ENCODE results near the gene ZEB1. TPM values are rescaled to one million over a fixed set of nuclear protein-coding genes. Genes with fewer than 3 reads are reported as not detected.

ZEB1 gene
- total and polyA plus RNA-seq, 2 of the 13 experiments (the other 11 are each of a cell fraction or from before 2014, with no cell fraction given) = 9.6 to 18.0 TPM

- H3K27ac ChIP-seq (ENCODE audit: extremely low read length, insufficient read depth, low read length) = no peak overlapping the region
- DNase-seq (ENCODE audit: low spot score) (no peak), FAIRE-seq (no peak), ATAC-seq (no peak)
- CTCF ChIA-PET (ENCODE audit: low intra/inter-chr PET ratio, low total read pairs) = no interaction called here
- peaks cover 11% of the 10 kb centered on the region for H3K79me2 ChIP-seq (ENCODE audit: insufficient read depth, low read length)
- H3K36me3 ChIP-seq (replicated peaks in 1 of 2; ENCODE audit: control insufficient read depth in 1 of 2, insufficient read depth in 2 of 2, low read length in 2 of 2) = no peaks in the 10 kb centered on the region
- 98% methylated on average over 2 of the region's 2 CpGs for WGBS (ENCODE audit: low lambda C conversion rate)
- intact Hi-C loops (cut with micrococcal nuclease; ENCODE audit: unreplicated experiment) (no loop called here), in situ Hi-C loops (cut with HindIII; ENCODE audit: extremely low pct_ligation_motif_present, low pct_unique_long_range_greater_than_20kb) (no loop called here)
- no peak overlapping the region for H3K4me3 ChIP-seq (replicated peaks in 1 of 3; ENCODE audit: insufficient read depth in 1 of 3, low read depth in 2 of 3, low read length in 3 of 3)
- TF ChIP-seq ISX (CRISPR knock-in tag; conservative IDR thresholded peaks at IDR 0.05) = no peak
- TF ChIP-seq EED (CRISPR knock-in tag; IDR thresholded peaks at IDR 0.05) = no peak
- TF ChIP-seq, protein P1, sequence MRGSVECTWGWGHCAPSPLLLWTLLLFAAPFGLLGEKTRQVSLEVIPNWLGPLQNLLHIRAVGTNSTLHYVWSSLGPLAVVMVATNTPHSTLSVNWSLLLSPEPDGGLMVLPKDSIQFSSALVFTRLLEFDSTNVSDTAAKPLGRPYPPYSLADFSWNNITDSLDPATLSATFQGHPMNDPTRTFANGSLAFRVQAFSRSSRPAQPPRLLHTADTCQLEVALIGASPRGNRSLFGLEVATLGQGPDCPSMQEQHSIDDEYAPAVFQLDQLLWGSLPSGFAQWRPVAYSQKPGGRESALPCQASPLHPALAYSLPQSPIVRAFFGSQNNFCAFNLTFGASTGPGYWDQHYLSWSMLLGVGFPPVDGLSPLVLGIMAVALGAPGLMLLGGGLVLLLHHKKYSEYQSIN (CRISPR knock-in tag; IDR thresholded peaks at IDR 0.05; ENCODE audit: borderline replicate concordance) = no peak
- TF ChIP-seq ZNF180 (CRISPR knock-in tag; IDR thresholded peaks at IDR 0.05; ENCODE audit: borderline replicate concordance, low read depth) = no peak
- TF ChIP-seq, protein P2, sequence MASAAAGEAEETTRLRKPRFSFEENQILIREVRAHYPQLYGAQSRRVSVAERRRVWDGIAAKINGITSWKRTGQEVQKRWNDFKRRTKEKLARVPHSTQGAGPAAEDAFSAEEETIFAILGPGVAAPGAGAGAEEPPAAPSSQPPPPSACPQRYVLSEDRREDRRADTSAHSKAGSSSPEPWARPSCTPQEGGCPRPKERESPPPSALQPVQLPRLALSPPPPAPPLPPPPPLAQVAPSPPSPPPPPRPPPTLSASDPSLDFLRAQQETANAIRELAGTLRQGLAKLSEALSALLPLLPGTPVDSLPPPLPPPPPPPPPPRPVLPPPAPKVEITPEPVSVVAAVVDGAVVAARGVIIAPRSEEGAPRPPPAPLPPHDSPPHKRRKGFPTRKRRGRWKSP (CRISPR knock-in tag; IDR thresholded peaks at IDR 0.05) = no peak
- TF ChIP-seq ZSCAN9 (CRISPR knock-in tag; IDR thresholded peaks at IDR 0.05; ENCODE audit: borderline replicate concordance) = no peak
- TF ChIP-seq NCOR1 (IDR thresholded peaks at IDR 0.05; ENCODE audit: borderline replicate concordance, low read length) = no peak
- no peak for TF ChIP-seq CCDC6 (CRISPR knock-in tag; IDR thresholded peaks at IDR 0.05)
- TF ChIP-seq PHF21A (CRISPR knock-in tag; IDR thresholded peaks at IDR 0.05) = no peak
- TF ChIP-seq HDAC1 (CRISPR knock-in tag; IDR thresholded peaks at IDR 0.05) = no peak
- TF ChIP-seq, protein P3, sequence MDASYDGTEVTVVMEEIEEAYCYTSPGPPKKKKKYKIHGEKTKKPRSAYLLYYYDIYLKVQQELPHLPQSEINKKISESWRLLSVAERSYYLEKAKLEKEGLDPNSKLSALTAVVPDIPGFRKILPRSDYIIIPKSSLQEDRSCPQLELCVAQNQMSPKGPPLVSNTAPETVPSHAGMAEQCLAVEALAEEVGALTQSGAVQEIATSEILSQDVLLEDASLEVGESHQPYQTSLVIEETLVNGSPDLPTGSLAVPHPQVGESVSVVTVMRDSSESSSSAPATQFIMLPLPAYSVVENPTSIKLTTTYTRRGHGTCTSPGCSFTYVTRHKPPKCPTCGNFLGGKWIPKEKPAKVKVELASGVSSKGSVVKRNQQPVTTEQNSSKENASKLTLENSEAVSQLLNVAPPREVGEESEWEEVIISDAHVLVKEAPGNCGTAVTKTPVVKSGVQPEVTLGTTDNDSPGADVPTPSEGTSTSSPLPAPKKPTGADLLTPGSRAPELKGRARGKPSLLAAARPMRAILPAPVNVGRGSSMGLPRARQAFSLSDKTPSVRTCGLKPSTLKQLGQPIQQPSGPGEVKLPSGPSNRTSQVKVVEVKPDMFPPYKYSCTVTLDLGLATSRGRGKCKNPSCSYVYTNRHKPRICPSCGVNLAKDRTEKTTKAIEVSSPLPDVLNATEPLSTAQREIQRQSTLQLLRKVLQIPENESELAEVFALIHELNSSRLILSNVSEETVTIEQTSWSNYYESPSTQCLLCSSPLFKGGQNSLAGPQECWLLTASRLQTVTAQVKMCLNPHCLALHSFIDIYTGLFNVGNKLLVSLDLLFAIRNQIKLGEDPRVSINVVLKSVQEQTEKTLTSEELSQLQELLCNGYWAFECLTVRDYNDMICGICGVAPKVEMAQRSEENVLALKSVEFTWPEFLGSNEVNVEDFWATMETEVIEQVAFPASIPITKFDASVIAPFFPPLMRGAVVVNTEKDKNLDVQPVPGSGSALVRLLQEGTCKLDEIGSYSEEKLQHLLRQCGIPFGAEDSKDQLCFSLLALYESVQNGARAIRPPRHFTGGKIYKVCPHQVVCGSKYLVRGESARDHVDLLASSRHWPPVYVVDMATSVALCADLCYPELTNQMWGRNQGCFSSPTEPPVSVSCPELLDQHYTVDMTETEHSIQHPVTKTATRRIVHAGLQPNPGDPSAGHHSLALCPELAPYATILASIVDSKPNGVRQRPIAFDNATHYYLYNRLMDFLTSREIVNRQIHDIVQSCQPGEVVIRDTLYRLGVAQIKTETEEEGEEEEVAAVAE (CRISPR knock-in tag; IDR thresholded peaks at IDR 0.05; ENCODE audit: borderline replicate concordance) = no peak
- H4K20me1 ChIP-seq (ENCODE audit: insufficient read depth, low read length) = no peaks in the 10 kb centered on the region
- no peaks in the 10 kb centered on the region for H3K9me3 ChIP-seq (ENCODE audit: low read length)
- H3K4me2 ChIP-seq (ENCODE audit: low read depth, low read length) = no peak overlapping the region
- POLR2A ChIA-PET = no interaction called here
- no TSS peak for BruUV-seq (replicated peaks)
- no peaks in the 10 kb centered on the region for H3K4me1 ChIP-seq (ENCODE audit: insufficient read depth, low read length)
- H3K9ac ChIP-seq (ENCODE audit: insufficient read depth, low read depth, low read length) = no peak overlapping the region
- H3K27me3 ChIP-seq (ENCODE audit: control insufficient read depth in 1 of 2, insufficient read depth in 2 of 2, low read length in 2 of 2) = no peaks in the 10 kb centered on the region
- H2AFZ ChIP-seq (ENCODE audit: low read length) = no peak overlapping the region
These were observed 132.8 kb downstream of the ZEB1 start for GRCh38 chr10:31451766-31452165.
